ENCODE measurements around the gene TMEM196.
"Not testable (repeated sequence)": the region's sequence is repeated elsewhere in the genome, so short reads cannot be mapped to it uniquely, and the experiment has no call there.

The TMEM196 gene

GRCh38 chr7:19698331-19698730, 75.1 kb downstream of the TMEM196 start:
- TF ChIP-seq CTCF (IDR thresholded peaks at IDR 0.05) = no peak
- H3K36me3 ChIP-seq = no peaks in the 10 kb centered on the region
- H3K4me1 ChIP-seq (ENCODE audit: control insufficient read depth in 1 of 2, insufficient read depth in 1 of 2, low read depth in 1 of 2, low read length in 1 of 2) = no peaks in the 10 kb centered on the region

DNA sequence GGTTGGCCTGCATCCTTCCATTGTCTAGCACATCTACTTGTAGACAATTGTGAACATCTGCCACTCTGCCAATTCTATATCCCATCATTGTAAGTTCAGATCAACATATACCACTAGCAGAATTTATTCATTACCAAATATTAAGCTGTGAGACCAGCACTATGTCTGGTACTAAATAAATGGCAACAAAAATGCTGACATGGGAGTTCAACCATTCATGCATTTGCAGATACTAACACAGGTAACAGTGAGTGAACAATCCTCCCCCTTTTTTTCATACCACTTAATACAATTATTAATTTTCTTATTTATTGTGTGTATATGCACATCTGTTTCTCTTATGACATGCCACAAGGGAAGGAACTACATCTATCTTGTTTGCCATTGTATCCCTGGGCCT, 76.5 kb downstream of the TMEM196 start:
- H3K4me3 ChIP-seq (ENCODE audit: low read depth in 1 of 2, low read length in 1 of 2) = no peak overlapping the region
- H3K27ac ChIP-seq = no peak overlapping the region
- no peak for TF ChIP-seq CTCF (IDR thresholded peaks at IDR 0.05)
- no peaks in the 10 kb centered on the region for H3K36me3 ChIP-seq
- H3K27me3 ChIP-seq = no peaks in the 10 kb centered on the region
- no peaks in the 10 kb centered on the region for H3K9me3 ChIP-seq
- no peaks in the 10 kb centered on the region for H3K4me1 ChIP-seq (ENCODE audit: control insufficient read depth in 1 of 2, insufficient read depth in 1 of 2, low read depth in 1 of 2, low read length in 1 of 2)

More at GRCh38 chr7:19698331-19698730, 75.1 kb downstream of the TMEM196 start:
- Histone ChIP-seq H3K4me3 (ENCODE audit: low read depth in 1 of 2, low read length in 1 of 2) (no peak overlapping the region), H3K27ac (no peak overlapping the region), H3K9me3 (no peaks in the 10 kb centered on the region), H3K27me3 (no peaks in the 10 kb centered on the region)

GRCh38 chr7:19692111-19692828, 81.1 kb downstream of the TMEM196 start:
- no peak for TF ChIP-seq CTCF (IDR thresholded peaks at IDR 0.05)
- H3K36me3 ChIP-seq = no peaks in the 10 kb centered on the region
- no peaks in the 10 kb centered on the region for H3K27me3 ChIP-seq
- no peaks in the 10 kb centered on the region for H3K4me1 ChIP-seq (ENCODE audit: control insufficient read depth in 1 of 2, insufficient read depth in 1 of 2, low read depth in 1 of 2, low read length in 1 of 2)
- no peak overlapping the region for H3K27ac ChIP-seq
- H3K9me3 ChIP-seq = no peaks in the 10 kb centered on the region
- H3K4me3 ChIP-seq (ENCODE audit: low read depth in 1 of 2, low read length in 1 of 2) = no peak overlapping the region

DNA sequence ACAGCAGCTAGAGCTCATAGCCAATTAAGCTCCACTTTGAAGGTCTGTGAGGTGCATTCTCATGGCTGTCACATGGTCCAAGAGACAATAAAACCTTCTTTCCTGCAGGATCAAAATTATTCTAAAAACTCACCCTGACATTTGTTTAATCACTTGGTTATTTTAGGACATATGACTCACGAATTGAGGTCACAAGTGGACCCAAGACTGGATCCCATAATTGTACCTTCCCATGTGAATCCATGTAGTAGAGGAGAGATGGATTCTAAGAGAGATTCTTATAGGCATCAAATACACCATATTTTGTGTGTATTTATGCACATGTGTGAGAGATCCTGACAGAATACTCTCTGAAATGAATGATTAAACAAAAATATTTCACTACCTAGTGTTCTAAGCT, 82.7 kb downstream of the TMEM196 start:
- no peaks in the 10 kb centered on the region for H3K36me3 ChIP-seq
- H3K4me1 ChIP-seq (ENCODE audit: control insufficient read depth in 1 of 2, insufficient read depth in 1 of 2, low read depth in 1 of 2, low read length in 1 of 2) = no peaks in the 10 kb centered on the region
- no peaks in the 10 kb centered on the region for H3K9me3 ChIP-seq
- no peaks in the 10 kb centered on the region for H3K27me3 ChIP-seq
- H3K27ac ChIP-seq = no peak overlapping the region
- TF ChIP-seq CTCF (IDR thresholded peaks at IDR 0.05) = no peak
- no peak overlapping the region for H3K4me3 ChIP-seq (ENCODE audit: low read depth in 1 of 2, low read length in 1 of 2)

DNA sequence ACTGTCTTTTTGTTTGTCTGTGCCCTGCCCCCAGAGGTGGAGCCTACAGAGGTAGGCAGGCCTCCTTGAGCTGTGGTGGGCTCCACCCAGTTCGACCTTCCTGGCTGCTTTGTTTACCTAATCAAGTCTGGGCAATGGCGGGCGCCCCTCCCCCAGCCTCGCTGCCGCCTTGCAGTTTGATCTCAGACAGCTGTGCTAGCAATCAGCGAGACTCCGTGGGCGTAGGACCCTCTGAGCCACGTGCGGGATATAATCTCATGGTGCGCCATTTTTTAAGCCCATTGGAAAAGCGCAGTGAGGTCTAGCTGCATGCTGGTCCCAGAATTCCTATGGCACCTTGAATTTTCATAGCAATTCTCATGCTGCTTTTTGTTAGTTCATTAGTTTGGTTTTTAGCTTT, 84.3 kb downstream of the TMEM196 start:
- not testable (repeated sequence) for H3K27ac ChIP-seq; H3K9me3 ChIP-seq; H3K4me1 ChIP-seq (ENCODE audit: control insufficient read depth in 1 of 2, insufficient read depth in 1 of 2, low read depth in 1 of 2, low read length in 1 of 2); H3K36me3 ChIP-seq; H3K27me3 ChIP-seq; H3K4me3 ChIP-seq (ENCODE audit: low read depth in 1 of 2, low read length in 1 of 2)

GRCh38 chr7:19681596-19681995, 91.8 kb downstream of the TMEM196 start:
- no peaks in the 10 kb centered on the region for H3K36me3 ChIP-seq
- H3K4me1 ChIP-seq (ENCODE audit: control insufficient read depth in 1 of 2, insufficient read depth in 1 of 2, low read depth in 1 of 2, low read length in 1 of 2) = no peaks in the 10 kb centered on the region
- H3K9me3 ChIP-seq = no peaks in the 10 kb centered on the region
- H3K27ac ChIP-seq = no peak overlapping the region
- H3K27me3 ChIP-seq = no peaks in the 10 kb centered on the region
- no peak overlapping the region for H3K4me3 ChIP-seq (ENCODE audit: low read depth in 1 of 2, low read length in 1 of 2)
- TF ChIP-seq CTCF (IDR thresholded peaks at IDR 0.05) = no peak

Data from neutrophil (primary cell).